ENCODE measurements around the gene CPOX.
"Not testable (repeated sequence)": the region's sequence is repeated elsewhere in the genome, so short reads cannot be mapped to it uniquely, and the experiment has no call there.

The CPOX gene

GRCh38 chr3:98593046-98593936, at the start of gene CPOX:
Gene CPOX, minus strand, starts transcription at chr3:98593611. Its CDS starts 107 bp downstream, at chr3:98593504.
- DNase-seq, result peak in 57 of 58 donors; percentile 27 to 95 (median 85)

GRCh38 chr3:98642769-98643168, 49.4 kb upstream of the CPOX start:
- DNase-seq, result not testable (repeated sequence)

- not testable (repeated sequence) for DNase-seq
Observed at GRCh38 chr3:98641756-98642155, 48.3 kb upstream of the CPOX start.

GRCh38 chr3:98638515-98638914, 45.1 kb upstream of the CPOX start:
- not testable (repeated sequence) for DNase-seq

- no peak for DNase-seq
Observed at GRCh38 chr3:98630416-98630815, 37.0 kb upstream of the CPOX start.

GRCh38 chr3:98628317-98628716, 34.9 kb upstream of the CPOX start:
- DNase-seq, result no peak

- no peak for DNase-seq
Observed at GRCh38 chr3:98626151-98626550, 32.7 kb upstream of the CPOX start.

GRCh38 chr3:98623572-98624280, 30.3 kb upstream of the CPOX start:
- no peak for DNase-seq

- DNase-seq, result no peak
Observed at GRCh38 chr3:98617841-98618240, 24.4 kb upstream of the CPOX start.

- DNase-seq, result no peak
Observed at GRCh38 chr3:98613616-98614015, 20.2 kb upstream of the CPOX start.

GRCh38 chr3:98612996-98613517, 19.6 kb upstream of the CPOX start:
- peak in 16 of 58 donors; percentile 2 to 27 (median 9) for DNase-seq

GRCh38 chr3:98612587-98612986, 19.2 kb upstream of the CPOX start:
- DNase-seq, result no peak

- no peak for DNase-seq
Observed at GRCh38 chr3:98608029-98608428, 14.6 kb upstream of the CPOX start.

GRCh38 chr3:98603580-98603979, 10.2 kb upstream of the CPOX start:
- no peak for DNase-seq

GRCh38 chr3:98602078-98602678, 8.8 kb upstream of the CPOX start:
- peak in 17 of 58 donors; percentile 2 to 49 (median 23) for DNase-seq

GRCh38 chr3:98601180-98601579, 7.8 kb upstream of the CPOX start:
- no peak for DNase-seq

- no peak for DNase-seq
Observed at GRCh38 chr3:98600412-98601095, 7.1 kb upstream of the CPOX start.

GRCh38 chr3:98599647-98600411, 6.4 kb upstream of the CPOX start:
- no peak for DNase-seq

GRCh38 chr3:98598492-98598891, 5.1 kb upstream of the CPOX start:
- no peak for DNase-seq

All from anterior cingulate cortex (tissue), 58 donors.